Gastroesophageal sphincter (tissue), 3 donors: ENCODE data around the gene ATG13.

Experiments used
- CTCF ChIP-seq, 4 experiments: fragments of 200-600 bp in 2 of 4; fragments of 450-650 bp in 2 of 4; sonication (generic) in 1 of 4; IDR thresholded peaks; one replicate each; pipeline ENCODE4 v1.5.1; 2017 to 2019; ENCODE audit warnings: antibody characterized with exemption in 4 of 4, mild to moderate bottlenecking in 2 of 4, moderate library complexity in 2 of 4
- POLR2A ChIP-seq, 2 donors: fragments of 450-650 bp; IDR thresholded peaks; one replicate each; pipeline ENCODE4 v1.6.1; 2017; ENCODE audit warnings: antibody characterized with exemption in 2 of 2, mild to moderate bottlenecking in 2 of 2, moderate library complexity in 1 of 2
- POLR2AphosphoS5 ChIP-seq: sonication (generic); formaldehyde crosslinking; IDR thresholded peaks from one replicate; pipeline ENCODE4 v1.6.1; 2017; ENCODE audit warnings: antibody characterized with exemption

DNA sequence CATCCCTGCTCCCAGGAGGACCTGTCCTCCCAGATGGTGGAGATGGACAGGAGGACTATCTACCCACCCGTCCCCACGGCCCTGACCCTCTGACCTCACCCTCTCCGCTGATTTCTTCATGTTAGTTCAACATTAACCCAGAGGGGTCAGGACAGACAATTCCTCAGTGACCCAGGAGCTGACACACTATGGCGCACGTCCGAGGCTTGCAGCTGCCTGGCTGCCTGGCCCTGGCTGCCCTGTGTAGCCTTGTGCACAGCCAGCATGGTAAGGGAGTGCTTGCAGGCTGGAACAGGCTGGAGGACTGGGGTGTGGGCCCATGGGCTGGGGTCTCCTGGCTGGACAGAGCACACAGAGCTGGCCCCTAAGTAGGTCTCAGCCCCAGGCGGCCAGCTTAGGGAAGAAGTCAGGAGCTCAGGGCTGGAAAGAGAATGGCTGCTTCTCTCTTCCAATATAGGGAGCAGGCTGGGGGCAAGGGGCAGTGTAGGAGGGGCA is 101.7 kb downstream of the ATG13 start, which contains the start of gene F2:
- no peak for TF ChIP-seq CTCF (IDR thresholded peaks at IDR 0.05)
- no peak for TF ChIP-seq POLR2A (IDR thresholded peaks at IDR 0.05)
- TF ChIP-seq POLR2AphosphoS5, result no peak
